GM19025 (cell line): ENCODE measurements around the gene KRTAP19-4.
"Not testable (repeated sequence)": the region's sequence is repeated elsewhere in the genome, so short reads cannot be mapped to it uniquely, and the experiment has no call there.

Experiments used
- ATAC-seq: cut with Tn5 transposase; IDR thresholded peaks from one replicate; pipeline ENCODE4 v1.9.1; 2021; ENCODE audit warnings: mild to moderate bottlenecking, low read depth, moderate library complexity; ENCODE audit not compliant: unreplicated experiment

KRTAP19-4 gene, protein sequence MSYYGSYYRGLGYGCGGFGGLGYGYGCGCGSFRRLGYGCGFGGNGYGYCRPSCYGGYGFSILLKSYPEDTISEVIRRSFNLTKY

DNA sequence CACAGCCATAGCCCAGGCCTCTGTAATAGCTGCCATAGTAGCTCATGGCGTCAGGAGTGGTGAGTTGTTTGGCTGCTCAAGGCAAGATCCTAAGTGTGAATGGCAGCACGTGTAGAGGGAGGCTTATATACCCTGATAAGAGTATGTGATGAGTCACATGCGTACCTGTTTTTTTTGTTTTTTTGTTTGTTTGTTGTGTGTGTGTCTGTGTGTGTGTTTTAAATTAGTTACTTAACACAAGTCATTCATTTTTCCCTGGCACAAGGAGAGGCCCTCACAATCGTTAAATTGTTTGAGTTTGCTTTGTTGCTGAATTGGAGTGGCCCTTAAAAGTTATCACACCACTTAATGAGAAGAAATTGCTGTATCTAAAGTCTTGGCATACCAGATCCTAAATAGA, at the start of gene KRTAP19-4:
Gene KRTAP19-4, minus strand, starts transcription at position 101 of the 400 bp plus-strand sequence. Its CDS starts 55 bp downstream, at position 46.
- ATAC-seq, result no peak

DNA sequence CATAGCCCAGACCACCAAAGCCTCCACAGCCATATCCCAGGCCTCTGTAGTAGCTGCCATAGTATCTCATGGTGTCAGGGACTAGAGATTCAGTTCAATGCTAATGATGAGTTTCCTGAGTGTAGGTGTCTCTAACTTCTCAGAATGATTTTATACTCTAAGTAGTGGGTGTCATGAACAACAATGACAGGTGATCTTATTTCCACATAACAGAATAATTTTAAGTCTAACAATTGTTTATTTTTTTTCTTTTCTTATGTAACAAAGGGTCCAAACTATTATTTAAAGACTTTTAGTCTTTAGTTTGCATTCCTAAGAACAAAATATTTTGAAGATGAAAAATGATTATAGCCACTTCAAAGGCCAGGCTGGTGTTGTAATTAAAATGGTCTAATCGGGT, 44.8 kb upstream of the KRTAP19-4 start, which contains the start of gene KRTAP19-6:
Gene KRTAP19-6, minus strand, starts transcription at position 101 of the 400 bp plus-strand sequence. Its CDS starts 31 bp downstream, at position 70.
- no peak for ATAC-seq

DNA sequence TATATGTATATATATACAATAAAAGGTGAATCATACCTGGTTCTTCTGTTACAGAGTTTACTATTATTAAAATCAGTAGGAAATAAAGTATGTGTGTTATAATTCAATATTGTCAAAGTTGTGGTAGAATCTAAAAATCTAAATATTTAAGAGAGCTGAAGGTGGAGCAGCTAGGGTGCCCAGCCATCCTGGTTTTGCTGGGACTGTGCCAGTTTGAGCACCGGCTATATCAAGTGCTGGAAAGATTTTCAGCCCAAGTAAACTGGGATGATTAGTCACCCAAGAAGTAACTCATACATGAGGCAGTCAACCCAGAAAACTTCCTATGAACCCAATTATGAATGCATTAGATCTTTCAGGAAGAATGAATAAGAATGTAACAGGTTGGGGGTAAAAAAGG, 21.9 kb upstream of the KRTAP19-4 start:
- ATAC-seq, result no peak

DNA sequence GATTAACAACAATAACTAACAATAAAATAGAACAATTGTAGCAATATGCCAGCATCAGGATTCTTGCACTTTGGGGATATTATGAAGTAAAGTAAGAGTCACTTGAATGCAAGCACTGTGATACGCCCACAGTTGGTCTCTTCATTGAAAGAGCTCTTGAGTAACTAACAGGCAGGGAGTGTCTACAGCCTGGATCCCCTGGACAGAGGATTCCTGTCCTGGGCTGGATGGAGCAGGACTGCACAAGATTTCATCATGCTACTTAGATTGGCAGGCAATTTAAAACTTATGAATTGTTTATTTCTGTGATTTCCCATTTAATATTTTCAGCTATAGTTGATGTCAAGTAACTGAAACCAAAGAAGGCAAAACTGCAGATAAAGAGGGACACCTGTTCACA, 18.7 kb upstream of the KRTAP19-4 start:
- ATAC-seq, result no peak

DNA sequence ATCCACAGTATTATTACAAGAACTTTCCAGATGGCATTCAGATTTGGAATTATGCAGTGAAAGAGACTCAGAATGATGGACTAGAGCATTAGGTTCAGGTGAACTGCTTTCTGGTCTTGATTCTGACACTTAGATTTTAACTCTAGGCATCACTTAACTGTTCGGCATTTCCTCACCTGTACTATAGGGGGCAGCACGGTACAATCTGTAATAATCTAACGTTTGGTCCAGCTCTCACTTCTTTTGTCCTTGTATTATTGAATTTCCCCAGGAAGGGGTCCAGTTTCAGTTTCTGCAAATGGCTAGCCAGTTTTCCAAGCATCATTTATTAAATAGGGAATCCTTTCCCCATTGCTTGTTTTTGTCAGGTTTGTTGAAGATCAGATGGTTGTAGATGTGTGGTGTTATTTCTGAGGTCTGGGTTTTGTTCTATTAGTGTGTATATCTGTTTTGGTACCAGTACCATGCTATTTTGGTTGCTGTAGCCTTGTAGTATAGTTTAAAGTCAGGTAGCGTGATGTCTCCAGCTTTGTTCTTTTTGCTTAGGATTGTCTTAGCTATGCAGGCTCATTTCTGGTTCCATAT, 8.7 kb upstream of the KRTAP19-4 start:
- ATAC-seq, result not testable (repeated sequence)

DNA sequence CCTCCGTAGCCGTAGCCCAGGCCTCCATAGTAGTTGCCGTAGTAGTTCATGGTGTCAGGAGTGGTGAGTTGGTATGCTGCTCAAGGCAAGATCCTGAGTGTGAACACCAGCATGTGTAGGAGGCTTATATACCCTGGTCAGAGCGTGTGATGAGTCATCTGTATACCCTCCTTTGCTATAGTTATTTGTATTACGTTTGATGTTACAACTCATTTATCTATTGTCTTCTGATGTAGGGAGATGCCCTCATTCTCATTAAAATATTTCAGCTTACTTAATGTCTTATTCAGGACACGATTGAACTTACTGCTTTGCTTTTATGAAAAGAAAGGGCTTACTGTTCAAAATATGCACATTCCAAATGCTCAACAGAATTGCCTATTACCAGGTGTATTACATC, 5.1 kb upstream of the KRTAP19-4 start, which contains the start of gene KRTAP19-5:
Gene KRTAP19-5, minus strand, starts transcription at position 101 of the 400 bp plus-strand sequence. Its CDS starts 51 bp downstream, at position 50.
- no peak for ATAC-seq

DNA sequence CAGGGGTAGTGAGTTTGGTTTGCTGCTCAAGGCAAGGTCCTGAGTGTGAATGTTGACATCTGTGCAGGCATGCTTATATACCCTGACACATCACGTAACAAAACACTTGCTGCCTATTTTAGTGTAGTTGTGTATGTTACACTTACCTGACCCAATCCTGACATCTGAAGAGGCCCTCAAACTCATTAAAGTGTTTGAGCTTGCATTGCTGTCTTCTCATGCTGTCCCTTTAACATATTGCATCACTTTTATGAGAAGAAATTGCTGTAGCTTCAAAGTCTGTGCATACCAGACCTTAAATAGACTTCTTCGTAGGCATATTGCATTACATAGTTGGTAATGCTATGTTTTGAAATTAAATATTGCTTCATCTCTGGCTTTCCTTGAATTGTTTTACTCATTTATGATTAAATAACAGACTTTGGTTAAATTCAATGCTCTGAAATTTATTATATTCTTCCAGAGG, 5.0 kb downstream of the KRTAP19-4 start, which contains the start of gene KRTAP19-3:
Gene KRTAP19-3, minus strand, starts transcription at position 51 of the 466 bp plus-strand sequence. CDS start 56 bp downstream, outside the sequence.
- no peak for ATAC-seq

DNA sequence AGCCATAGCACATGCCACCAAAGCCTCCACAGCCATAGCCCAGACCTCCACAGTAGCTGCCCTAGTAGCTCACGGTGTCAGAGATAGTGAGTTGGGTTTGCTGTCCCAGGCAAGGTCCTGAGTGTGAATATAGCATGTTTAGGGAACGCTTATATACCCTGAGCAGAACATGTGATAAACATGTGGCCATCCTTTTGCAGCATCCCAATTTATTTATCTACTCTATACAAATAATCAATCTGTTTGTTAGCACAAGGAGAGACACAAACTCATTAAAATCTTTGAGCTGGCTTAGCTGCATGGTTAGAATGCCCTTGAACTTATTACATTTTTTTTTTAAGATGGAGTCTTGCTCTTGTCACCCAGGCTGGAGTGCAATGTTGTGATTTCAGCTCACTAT, 9.6 kb downstream of the KRTAP19-4 start, which contains the start of gene KRTAP19-2:
Gene KRTAP19-2, minus strand, starts transcription at position 101 of the 400 bp plus-strand sequence. Its CDS starts 88 bp downstream, at position 13.
- ATAC-seq, result no peak

DNA sequence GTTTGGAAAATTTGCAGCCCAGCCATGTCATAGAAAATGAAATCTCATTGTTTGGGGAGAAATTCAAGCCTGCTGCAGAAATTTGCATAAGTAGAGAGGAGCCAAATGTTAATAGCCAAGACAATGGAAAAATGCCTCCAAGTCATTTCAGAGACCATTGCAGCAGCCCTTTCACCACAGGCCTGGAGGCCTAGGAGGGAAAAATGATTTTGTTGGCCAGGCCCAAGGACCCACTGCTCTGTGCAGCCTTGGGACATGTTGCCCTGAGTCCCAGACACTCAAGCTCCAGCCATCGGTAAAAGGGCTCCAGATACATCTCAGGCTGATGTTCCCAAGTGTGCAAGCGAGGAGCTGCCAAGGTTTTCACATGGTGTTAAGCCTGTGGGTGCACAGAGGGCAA, 10.8 kb downstream of the KRTAP19-4 start:
- no peak for ATAC-seq

DNA sequence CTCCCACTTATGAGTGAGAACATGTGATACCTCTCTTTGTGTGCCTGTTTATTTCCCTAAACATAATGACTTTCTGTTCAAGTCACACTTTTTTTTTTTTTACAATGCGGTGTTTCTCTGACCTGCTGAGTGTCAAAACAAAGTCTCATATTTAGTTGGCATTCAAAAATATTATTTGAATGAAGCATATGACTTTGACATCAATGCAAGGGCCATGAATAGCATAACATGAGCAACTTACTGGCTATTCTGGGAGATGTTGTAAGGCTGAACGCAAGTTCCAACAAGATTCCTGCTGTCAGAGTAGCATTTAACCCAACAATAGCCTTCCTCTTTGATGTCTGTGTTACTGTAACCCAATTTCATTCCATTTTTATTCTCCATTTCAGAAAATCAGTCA, 14.8 kb downstream of the KRTAP19-4 start:
- ATAC-seq, result no peak

DNA sequence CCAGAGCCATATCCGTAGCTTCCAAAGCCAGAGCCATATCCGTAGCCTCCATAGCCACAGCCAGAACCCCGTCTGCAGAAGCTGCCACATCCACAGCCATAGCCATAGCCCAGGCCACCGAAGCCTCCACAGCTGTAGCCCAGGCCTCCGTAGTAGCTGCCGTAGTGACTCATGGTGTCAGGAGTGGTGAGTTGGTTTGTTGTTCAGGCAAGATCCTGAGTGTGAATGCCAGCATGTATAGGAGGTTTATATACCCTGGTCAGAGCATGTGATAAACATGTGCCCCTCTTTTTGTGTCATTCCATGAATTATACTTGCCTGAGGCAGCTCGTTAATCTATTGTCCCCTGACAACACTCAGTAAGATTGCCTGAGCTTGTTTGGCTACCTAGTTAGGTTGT, 16.8 kb downstream of the KRTAP19-4 start, which contains the start of gene KRTAP19-1:
Gene KRTAP19-1, minus strand, starts transcription at position 223 of the 400 bp plus-strand sequence. Its CDS starts 50 bp downstream, at position 173.
- no peak for ATAC-seq

DNA sequence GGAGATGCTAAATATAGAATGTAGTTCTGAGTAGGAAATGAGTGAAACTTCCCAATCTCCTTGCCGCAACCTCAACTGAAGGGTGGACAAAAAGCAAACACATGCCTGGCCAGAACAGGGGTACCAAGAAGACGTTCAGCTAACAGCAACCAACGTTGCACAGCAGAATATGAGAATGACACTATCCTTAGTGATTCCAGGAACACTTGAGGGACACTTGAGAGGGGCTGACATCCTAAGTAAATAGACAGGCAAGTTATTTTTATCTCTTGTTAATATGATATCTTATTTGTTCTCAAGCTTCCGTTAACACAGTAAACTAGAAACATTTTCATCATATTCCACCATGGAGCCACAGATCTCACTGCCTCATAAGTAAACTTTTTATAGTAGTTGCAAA, 17.7 kb downstream of the KRTAP19-4 start:
- ATAC-seq, result no peak

DNA sequence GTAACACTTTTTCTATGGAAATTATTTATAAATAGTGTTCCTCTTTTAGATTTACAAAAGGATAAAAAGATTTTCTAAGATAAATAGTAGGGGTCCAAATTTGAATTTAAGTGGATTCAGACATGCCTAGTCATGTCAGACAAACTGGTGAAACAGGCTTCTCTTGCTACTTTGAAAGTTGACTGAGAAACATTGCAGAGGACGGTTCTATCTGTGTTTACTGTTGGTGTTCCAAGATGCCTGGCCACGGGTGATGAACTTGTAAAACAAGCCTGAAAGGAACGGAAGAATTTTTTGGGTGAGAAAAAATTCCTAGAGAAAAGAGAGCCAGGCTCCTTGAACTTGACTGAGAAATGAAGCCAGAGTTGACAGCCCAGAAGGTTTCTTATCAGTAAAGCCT, 19.0 kb downstream of the KRTAP19-4 start:
- ATAC-seq, result no peak

DNA sequence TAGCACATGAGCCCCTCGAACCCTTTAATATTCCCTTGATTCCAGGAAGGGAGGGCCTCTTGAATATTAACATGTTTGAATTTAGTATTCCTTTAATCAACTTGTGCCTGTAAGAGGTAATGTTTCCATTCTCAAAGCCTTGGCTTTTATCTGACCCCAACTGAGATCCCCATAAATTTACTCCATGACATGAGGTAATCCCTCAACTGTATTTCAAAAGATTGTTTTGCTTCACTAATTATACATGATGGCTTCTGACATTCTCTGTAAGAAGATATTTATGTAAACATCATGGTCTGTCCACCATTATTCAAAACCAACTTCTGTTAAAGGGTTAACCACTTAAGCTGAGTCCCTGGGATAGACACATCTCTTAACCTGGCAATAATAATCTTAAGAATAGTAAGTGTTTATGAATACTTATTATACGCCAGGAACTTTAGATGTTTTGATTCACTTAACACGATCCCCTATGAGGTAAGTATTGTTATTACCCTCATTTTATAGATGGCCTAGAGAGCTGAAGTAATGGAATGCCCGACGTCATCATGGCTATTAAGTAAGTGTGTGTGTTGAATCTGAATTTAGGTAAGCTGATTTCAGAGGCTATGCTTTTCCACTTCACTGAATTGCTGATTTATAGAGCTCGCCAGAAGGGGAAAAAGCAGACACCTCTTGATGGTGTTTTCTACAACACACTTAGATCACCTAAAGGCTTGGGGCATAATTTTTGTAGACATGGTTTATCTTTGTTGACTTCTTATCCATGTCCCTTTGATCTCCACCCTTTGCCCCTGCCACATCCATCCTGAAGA, 27.9 kb downstream of the KRTAP19-4 start:
- no peak for ATAC-seq

DNA sequence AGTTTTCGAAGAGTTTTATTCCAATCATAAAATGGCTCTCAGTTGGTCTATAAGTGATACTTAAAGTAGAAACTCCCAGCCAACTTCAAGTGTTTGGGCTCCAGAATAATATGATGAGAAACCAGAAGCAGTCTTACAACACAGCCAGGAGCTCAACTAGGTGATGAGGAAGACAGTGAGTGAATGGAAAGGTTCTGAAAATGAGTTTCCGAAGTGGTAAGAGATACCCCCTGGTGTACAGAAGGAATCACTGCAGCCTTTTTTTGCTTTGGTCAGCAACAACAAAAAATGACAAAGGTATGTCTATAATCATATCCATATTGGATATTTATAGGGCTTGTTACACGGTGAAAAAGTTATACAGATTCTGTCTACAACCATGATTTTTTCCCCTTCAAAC, 33.3 kb downstream of the KRTAP19-4 start:
- ATAC-seq, result no peak

DNA sequence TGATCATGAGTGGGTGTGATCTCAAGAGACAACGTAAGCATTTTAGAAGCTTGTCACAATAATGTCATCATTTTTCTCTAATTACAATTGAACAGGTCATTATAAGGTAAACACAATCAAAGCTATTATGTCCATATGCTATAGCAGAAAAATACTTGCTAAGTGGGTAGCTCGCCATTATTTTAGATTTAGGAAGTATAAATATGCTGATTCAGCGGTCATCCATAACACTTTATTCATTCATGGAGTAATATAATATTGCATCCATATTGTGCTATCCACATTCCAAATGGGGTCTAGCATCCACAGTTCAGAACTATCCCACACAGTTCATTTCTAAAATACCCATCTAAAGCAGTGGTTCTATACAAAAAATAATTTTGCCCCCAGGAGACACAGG, 48.5 kb downstream of the KRTAP19-4 start:
- no peak for ATAC-seq

DNA sequence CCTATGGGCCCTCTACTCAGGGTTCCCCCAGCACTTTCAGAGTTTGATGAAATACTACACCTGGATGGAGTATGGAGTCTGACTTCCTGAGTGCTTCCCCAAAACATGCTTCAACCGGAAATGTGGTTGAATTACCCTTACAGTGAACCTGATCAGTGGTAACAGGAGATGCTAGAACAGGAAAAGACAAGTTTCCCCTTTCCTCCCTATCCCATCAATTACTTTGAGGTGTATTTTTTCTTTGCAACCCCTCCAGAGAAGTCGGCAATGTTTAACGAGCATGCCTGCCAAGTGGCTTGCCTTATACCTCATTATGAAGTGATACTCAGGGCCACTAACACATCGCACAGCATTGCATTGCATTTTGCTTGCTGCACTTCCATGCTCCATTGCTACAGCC, 49.9 kb downstream of the KRTAP19-4 start:
- ATAC-seq, result no peak
